ENCODE measurements around the gene NSUN2.

The NSUN2 gene

DNA sequence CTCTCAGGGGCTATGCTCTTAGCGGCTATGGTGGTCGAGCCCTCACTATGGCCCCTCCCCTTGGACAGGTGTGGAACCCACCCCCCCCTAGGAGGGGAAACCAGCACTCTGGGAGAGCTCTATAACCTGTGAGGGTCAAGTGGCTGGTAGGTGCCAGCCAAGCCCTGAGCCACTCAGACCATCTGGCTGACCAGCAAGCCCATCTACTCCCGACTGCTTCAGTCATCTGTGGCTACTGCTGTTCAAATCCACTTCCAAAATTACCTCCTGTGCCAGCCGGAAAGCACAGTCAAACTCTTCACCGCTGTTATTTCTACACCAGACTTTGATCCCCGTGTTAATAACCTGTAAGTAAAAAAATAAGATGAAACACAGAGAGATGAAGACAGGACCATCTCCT is 28.5 kb downstream of the NSUN2 start:
- no peak for DNase-seq (ENCODE audit: low read depth in 2 of 2)

DNA sequence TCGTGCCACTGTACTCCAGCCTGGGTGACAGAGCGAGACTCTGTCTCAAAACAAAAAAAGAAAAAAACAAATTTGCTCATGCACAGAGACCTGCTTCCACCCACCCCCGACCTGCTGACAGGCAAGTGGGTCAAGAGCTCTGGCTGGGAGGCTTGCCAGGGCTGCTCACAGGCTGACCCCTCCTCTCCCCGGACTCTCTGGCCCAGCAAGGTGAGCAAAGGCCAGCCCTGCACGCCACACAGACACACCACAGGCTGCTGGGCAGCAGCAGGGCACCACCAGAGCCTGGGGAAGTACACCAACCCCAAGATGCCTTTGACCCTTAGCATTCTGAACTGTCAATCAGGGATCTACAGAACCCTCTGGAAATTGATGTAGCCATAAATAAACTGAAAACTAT is 29.2 kb downstream of the NSUN2 start:
- no peak for DNase-seq (ENCODE audit: low read depth in 2 of 2)

DNA sequence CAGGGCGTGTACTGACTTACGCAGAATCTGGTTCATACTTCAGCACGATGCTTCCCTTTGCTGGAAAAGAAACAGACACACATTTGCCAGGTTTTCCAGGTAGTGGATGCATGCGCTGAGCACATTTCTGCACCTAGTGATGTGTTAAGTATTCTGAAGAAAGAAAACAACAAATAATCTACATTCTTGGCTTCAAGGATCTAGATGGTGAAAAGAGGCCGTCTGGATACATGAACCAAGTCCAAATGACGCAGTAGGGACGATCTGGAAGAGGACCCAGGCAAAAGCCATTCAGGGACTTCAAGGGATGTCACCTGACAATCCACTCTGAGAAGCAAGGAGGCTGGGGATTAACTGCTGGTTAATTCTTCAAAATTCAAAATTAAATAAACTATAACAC is 30.4 kb downstream of the NSUN2 start:
- no peak for DNase-seq (ENCODE audit: low read depth in 2 of 2)

DNA sequence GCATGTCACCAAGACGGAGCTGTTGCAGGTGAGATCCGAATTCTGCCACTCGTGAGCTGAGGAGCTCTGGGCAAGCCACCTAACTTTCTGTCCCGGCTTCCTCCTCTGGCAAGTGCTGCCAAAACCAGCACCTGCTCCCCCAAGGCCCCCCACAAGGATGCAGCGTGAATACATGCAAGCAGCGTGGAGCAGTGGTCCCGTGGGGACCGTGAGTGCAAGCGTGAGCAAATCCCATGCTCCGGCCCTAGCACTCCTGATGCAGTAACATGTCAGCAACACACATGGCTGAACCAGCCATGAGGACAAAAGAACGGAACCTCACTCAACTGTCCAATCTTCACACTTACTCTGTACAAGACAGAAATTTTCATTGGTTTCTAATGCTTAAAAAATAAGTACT is 31.0 kb downstream of the NSUN2 start:
- no peak for DNase-seq (ENCODE audit: low read depth in 2 of 2)

DNA sequence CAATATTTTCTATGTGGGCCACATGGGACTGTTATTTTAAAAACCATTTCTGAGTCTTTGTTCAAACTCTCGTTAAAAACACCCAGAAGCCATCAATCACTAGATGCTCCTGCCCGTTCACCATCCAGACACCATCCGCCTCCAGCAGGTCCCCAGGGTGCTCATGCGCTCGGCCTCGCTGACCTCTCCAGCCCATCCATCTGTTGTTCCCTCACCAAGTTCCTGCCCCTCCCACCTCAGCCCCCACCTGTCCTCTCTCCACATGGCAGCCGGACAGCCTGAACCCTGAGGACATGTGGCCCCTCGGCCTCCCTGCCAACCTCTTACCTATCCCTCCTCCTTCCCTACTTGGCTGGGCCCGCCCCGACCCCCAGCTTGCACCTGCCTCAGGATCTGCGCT is 31.6 kb downstream of the NSUN2 start:
- DNase-seq (ENCODE audit: low read depth in 2 of 2): no peak

DNA sequence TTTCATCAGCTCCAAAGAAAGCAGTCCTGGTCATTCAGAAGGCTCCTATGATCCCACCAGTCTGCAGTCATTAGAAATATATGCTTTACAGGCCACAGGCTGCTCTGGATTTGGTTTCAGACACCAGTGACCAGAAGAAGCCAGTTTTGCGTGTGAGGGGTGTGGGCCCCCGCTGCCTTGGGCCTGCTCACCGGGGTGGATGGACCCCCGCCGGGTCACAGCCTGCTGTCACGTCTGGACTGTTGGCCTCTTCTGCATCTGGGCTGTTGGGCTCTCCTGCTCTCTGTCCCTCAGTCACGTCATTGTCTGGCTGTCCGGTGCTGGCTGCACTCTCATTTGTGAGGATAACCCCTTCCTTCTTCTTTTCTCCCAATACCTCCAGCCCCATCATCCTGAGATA is 33.1 kb downstream of the NSUN2 start:
- DNase-seq (ENCODE audit: low read depth in 2 of 2): no peak

DNA sequence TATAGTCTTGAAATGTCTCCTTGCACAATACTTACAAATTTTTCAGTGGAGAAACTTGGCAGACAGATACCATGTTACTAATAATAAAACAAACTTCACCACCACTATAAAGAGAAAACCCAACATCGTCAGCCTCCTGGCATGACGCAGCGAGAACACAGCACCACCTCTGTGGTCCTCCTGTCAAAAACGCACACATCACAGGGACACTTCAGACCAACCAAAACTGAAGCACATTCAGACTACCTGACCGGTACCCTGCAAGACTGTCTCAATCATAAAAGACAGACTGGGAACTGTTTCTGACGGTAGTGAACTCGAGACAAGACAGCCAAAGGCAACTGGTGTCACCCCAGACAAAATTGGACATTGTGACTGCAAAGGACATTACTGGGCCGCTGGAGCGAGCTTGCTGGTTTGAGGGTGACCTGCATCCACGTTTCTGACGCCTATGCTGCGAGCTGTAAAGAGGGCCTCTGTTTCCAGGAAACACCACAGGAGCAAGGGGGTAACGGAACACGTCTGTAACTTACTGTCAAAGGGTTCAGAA is 34.4 kb downstream of the NSUN2 start:
- DNase-seq (ENCODE audit: low read depth in 2 of 2): no peak

DNA sequence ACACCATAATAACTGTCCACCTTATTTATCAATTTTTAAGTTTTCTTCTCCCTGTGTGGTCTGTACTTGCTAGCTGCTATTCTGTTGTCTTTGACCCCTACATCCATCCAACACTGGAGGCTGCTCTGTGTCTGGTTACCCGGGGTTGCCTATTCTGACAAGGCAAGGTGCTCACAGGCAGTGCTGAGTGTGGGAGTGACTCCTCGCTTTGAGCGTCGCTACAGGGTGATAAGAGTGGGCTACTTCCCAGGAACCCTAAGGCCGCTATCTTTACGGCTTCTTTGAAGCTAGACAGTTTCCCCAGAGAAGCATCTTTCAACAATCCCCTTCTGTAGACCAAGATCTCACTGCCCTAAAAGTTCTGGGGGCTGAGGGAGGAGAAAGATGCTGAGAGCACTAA is 35.3 kb downstream of the NSUN2 start:
- no peak for DNase-seq (ENCODE audit: low read depth in 2 of 2)

DNA sequence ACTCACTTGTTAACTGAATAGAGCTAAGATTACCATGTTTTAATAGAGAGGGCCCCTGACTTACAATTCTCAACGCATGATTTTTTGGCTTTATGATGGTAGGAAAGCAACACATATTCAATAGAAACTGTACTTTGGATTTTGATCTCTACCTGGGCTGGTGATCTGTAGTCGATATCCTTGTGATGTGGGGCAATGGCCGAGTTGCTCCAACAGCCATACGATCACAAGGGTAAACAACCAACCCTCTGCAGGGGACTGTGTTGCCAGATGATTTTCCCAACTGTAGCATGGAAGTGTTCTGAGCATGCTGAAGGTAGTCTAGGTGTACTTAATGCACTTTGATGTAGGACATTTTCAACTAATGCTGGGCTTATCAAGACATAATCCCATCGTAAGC is 36.5 kb downstream of the NSUN2 start:
- no peak for DNase-seq (ENCODE audit: low read depth in 2 of 2)

DNA sequence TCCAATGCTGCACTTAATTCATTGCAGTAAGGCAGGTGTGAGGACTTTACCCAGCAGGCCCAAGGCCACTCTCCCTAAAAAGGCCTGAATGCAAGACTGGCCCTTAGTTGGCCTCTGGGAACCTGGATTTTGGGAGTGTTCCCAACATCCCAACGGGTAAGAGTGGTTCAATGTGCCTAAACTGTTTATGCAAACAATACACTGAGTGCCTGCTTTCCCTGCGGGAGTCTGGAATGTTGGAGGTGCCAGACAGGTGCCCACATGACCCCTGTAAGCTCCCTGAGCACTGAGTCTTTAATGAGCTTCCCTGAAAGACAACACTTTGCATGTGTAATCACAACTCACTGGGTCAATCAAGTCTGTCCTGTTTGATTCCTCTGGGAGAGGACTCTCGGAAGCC is 37.4 kb downstream of the NSUN2 start:
- no peak for DNase-seq (ENCODE audit: low read depth in 2 of 2)

DNA sequence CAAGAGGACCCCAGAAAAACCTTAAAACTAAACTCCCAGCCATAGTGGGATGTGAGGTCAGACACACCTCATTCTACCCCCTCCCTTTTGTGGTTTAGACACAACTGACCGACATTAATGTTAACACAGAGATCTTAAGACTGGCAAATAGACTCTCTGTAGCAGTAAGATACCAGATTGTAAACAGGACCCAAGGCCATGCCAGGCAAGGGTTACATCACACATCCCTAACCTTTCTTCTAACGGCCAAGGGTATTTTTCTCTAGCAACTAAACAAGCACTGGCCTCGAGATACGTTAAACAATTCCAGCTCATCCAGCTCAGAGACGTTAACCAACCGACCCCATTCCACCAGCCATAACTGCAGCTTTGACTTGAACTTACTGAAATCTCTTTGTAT is 38.8 kb downstream of the NSUN2 start:
- DNase-seq (ENCODE audit: low read depth in 2 of 2): no peak

DNA sequence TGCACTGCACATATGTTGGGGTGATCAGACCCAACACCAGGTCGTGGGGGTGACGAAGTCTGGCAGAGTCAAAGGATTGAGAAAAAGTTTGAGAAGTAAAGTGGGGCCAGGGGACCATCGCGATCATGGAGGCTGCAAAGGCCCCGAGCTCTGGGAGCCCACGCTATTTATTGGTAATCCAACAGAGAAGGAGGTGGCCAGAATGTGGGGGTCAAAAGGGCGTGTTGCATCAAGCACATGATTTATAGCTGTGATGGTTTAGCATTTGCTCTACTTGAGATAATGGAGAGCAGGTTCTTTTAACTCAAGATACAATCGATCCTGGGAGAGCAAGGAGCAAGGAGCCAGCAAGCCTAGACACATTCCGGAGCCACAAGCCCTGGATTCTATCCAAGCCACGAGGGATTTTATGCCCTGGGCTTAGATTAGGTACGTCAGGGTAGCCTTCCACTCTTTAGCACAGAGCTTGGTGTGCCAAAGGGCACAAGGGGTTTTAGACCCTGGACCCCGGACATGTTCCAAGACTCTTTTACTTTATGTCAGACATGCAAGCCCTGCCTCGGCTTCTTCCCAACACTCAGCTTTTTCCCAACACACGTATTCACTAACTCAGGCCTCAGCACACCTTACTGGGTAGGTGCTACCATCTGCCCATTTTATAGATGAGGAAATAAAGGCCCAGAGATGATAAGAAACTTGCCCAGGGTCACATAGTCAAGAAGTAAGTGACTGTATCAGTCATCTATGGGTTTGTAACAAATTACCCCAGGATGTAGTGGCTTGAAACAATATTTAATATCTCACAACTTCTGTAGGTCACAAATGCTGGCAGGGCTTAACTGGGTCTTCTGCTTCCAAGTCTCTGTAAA is 39.5 kb downstream of the NSUN2 start:
- no peak for DNase-seq (ENCODE audit: low read depth in 2 of 2)

DNA sequence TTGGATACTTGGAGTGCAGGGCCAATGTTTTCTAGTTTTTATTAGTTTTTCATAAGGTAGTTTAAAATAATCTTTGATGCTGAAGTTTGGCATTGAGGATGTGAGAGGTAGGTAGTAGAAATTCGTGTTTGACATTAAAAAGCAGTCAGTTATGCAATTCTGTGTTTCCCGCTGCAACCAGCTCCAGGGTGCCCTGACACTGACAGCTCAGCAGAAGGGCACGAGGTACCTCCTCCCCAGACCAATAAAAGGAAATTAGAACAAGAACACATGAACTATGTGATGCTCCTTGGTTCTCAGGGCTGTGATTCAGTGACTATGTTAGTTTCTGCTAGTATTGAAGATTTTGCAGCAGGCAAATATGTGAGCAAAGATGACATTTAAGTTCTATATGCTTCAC is 40.2 kb downstream of the NSUN2 start:
- DNase-seq (ENCODE audit: low read depth in 2 of 2): no peak

DNA sequence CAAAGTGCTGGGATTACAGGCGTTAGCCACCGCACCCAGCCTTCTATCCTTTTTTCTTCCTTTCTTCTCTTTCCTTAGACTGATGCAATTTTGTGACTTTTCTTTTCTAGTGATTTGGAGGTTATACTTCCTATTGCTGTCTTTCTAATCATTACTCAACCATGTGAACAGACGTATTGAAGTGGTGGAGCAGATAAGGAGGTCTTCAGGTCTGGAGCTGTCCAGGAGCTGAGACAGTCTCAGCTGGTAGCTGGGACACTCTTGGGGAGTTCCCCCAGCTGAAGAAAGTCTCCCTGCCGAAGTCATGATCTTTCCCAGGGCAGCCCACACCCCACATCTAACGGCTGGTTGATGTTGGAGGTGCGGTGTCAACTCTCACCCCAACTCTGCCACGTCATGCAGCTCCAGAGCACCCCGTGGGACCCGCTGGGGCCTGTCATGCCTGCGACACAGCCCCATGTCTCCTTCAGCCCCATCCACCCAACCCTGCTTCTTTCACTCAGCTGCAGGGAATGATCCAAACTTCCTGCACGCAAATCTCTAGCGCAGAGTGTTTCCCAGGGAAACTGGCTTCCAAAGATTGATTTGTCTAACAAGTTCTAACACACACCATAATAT is 41.1 kb downstream of the NSUN2 start:
- no peak for DNase-seq (ENCODE audit: low read depth in 2 of 2)

DNA sequence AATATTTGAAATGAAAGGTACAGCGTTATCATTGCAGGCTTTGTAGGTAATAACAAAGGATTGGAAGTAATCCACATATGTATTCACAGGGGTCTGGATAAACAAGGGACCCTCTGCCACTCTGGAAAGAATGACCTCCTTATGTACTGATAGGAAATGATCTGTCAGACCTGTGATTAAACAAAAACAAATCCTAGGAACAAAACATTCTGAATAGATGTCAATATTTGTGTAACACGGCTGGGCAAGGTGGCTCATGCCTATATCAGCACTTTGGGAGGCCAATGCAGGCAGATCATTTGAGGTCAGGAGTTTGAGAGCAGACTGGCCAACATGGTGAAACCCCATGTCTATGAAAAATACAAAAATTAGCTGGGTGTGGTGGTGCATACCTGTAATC is 42.3 kb downstream of the NSUN2 start:
- DNase-seq (ENCODE audit: low read depth in 2 of 2): no peak

DNA sequence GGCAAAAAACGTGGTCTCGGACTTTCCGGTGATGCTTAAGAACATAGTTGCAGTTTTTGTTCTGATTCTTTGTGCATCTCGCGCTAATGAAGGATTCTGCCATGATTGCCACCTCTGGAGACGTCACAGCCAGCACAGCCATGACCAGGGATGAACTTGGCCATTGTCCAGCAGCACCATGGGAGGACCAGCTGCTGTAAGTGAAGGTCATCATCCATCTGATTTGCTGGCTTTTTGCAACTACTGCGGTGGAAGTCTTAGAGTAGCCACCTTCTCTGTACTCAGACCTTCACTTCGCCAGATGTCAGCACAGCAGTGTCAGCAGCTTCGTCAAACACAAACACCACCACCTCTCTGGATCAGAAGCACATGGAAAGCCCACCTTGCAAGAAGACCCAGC is 45.7 kb downstream of the NSUN2 start:
- no peak for DNase-seq (ENCODE audit: low read depth in 2 of 2)

DNA sequence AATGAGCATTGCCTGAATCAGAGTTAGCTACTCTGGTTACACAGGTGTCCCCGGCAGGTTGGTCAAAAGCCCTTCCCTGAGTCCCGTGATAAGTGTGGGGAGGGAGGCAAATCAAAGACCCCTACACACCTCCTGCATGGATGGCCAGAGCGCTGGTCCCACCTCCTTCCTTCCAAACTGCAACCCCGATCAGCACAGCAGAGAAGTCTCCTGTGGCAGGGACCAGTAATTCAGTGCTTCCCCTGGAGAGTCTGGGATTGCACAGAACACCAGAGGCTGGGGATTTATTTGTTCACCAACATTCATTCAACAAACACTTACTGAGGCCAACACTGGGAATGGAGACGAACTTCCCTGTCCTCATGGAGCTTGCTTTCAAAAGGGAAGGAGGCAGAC is 46.2 kb downstream of the NSUN2 start:
- DNase-seq (ENCODE audit: low read depth in 2 of 2): no peak

DNA sequence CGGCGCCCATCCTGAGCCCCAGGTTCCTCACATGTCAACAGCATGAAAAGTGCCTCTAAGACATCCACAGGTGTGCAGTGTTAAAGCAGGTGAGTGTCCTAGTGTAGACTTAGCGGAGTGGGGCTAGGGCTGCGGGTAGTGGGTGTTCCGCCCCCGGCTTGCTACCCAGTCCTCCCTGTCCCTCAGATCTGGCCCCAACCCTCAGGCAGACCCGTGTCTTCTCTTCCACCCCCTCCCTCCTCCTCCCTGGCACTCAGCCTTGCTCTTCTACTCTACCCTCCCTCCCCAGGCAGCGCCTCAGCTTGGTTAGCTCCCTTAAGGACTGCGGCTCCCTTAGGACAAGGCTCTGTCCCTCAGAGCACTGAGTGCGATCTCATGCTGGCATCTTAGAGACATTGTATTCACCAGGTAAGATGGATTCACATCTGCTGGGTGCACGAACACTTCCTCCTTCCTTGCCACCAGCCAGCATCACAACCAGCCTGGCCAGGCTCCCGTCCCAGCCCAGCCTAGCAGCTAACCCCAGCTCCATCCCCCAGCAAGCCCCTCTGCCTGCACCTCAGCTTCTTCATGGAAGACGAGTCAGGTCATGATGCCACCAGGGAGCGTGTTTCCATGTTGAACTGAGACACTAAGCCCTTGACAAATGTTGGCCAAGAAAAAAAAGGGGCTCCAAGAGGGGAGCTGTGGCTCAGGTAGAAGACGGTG is 46.8 kb downstream of the NSUN2 start:
- DNase-seq (ENCODE audit: low read depth in 2 of 2): no peak

DNA sequence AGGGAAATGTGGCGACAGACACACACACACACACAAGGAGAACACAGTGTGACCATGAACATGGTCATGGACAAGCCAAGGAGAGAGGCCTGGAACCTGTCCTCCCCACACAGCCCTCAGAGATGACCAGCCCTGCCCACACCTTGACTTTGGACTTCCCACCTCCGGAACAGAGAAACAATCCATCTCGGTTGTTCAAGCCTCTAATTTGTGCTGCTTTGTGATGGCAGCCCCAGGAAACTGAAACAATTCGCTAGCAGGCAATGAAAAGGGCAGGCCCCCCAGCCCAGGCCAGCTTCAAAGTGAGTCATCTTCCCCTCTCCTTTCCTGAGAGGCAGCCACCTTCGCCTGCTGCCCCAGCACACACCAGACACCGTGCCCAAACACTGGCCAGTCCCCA is 47.7 kb downstream of the NSUN2 start:
- DNase-seq (ENCODE audit: low read depth in 2 of 2): no peak

DNA sequence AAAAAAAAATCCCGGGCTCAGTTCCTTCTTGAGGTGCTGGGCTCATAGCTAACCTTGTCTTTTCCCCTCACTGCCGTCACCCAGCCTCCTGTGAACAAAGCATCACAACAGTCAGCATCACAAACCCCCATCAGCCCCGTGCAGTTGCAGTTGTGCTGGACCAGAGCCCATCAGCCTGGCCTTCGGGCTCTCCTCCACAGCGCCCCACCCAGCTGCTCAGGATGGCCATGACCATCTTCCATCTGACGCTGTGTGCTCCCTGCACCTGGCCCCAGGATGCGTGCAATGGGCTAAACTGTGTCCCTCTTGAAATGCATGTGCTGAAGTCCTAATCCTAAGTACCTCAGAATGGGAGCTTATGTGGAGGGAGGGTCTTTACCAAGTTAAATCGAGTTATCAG is 48.1 kb downstream of the NSUN2 start:
- no peak for DNase-seq (ENCODE audit: low read depth in 2 of 2)

DNA sequence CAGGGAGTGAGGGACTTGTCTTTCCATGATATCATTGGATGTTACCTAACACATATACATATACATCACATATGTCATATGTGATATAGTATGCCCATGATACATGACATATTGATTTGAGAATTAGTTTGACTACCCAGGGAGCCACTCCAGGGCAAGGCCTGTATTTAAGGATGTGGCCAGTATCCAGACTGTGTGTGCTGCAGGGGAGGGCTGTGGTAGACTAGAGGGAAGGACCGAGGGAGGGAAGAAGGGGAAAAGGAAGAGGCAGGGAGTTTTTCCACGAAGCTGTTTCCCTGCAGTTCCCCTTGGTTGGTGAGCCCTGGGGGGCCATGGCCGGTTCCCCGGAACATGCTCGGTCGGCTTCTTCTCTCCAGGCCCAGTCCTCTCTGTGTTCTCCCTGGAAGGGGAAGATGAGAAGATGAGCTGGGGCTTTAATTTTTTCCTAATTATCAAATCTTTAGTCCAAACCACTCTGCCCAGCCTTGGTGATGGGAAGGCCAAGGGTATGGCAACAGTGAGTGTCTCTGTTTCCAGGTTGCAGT is 48.7 kb downstream of the NSUN2 start:
- DNase-seq (ENCODE audit: low read depth in 2 of 2): no peak
